Endothelial cell of umbilical vein (primary cell): ENCODE data around the gene NEAT1.
"Not testable (repeated sequence)": the region's sequence is repeated elsewhere in the genome, so short reads cannot be mapped to it uniquely, and the experiment has no call there.

Experiments used
- CTCF ChIP-seq, 2 donors: IDR thresholded peaks; 1 replicate in 1 of 2; 2 replicates in 1 of 2; pipeline ENCODE4 v1.5.1; 2011; ENCODE audit warnings: low read length in 2 of 2, mild to moderate bottlenecking in 2 of 2, moderate library complexity in 2 of 2, control low read depth in 1 of 2, inconsistent platforms in 1 of 2, low read depth in 1 of 2; ENCODE audit not compliant: insufficient read depth in 1 of 2; ENCODE audit errors: extremely low read depth in 1 of 2
- FOS ChIP-seq: IDR thresholded peaks from 2 replicates; pipeline ENCODE4 v1.6.1; 2011; ENCODE audit warnings: mild to moderate bottlenecking, low read length, moderate library complexity, borderline replicate concordance; ENCODE audit not compliant: insufficient read depth
- JUN ChIP-seq: IDR thresholded peaks from 2 replicates; pipeline ENCODE4 v1.6.1; 2011; ENCODE audit warnings: borderline replicate concordance, low read depth; ENCODE audit not compliant: insufficient read length, insufficient read depth
- MAX ChIP-seq: IDR thresholded peaks from 2 replicates; pipeline ENCODE4 v1.6.1; 2011; ENCODE audit not compliant: insufficient read depth, insufficient read length
- POLR2A ChIP-seq: IDR thresholded peaks from 2 replicates; pipeline ENCODE4 v1.6.1; 2012; ENCODE audit warnings: low read depth, mild to moderate bottlenecking, control low read depth, low read length
- POLR2AphosphoS5 ChIP-seq: IDR thresholded peaks from 2 replicates; pipeline ENCODE4 v1.6.1; 2012; ENCODE audit warnings: low read depth, mild to moderate bottlenecking, control low read depth, low read length, moderate library complexity; ENCODE audit not compliant: insufficient read depth

- not testable (repeated sequence) for TF ChIP-seq FOS; CTCF (IDR thresholded peaks at IDR 0.05; ENCODE audit: extremely low read depth in 1 of 2, insufficient read depth in 1 of 2, low read depth in 1 of 2, low read length in 2 of 2); POLR2AphosphoS5; POLR2A; MAX; JUN
Observed at GRCh38 chr11:65452259-65452658, 29.7 kb downstream of the NEAT1 start.
